GM18498 (cell line): Measurements from ENCODE around the gene GLYAT.
A peak's percentile ranks its signal among the peaks of the same experiment; 100 is the strongest.
"Not testable (repeated sequence)": the region's sequence is repeated elsewhere in the genome, so short reads cannot be mapped to it uniquely, and the experiment has no call there.

Experiments
- ATAC-seq: cut with Tn5 transposase; IDR thresholded peaks from one replicate; pipeline ENCODE4 v1.9.1; 2021; ENCODE audit warnings: mild to moderate bottlenecking, moderate library complexity; ENCODE audit not compliant: unreplicated experiment

The GLYAT gene

GRCh38 chr11:58685973-58686722, 45.6 kb downstream of the GLYAT start:
- no peak for ATAC-seq

- not testable (repeated sequence) for ATAC-seq
These were observed 49.1 kb downstream of the GLYAT start for GRCh38 chr11:58682660-58683059.

GRCh38 chr11:58677536-58677935, 54.2 kb downstream of the GLYAT start:
- not testable (repeated sequence) for ATAC-seq

- no peak for ATAC-seq
These were observed 55.1 kb downstream of the GLYAT start for GRCh38 chr11:58676563-58677135.

- ATAC-seq: peak; percentile 93
These were observed 56.2 kb downstream of the GLYAT start for GRCh38 chr11:58675334-58676155.

- no peak for ATAC-seq
These were observed 57.1 kb downstream of the GLYAT start for GRCh38 chr11:58674609-58675008.

GRCh38 chr11:58671983-58672633, 59.6 kb downstream of the GLYAT start:
- no peak for ATAC-seq

GRCh38 chr11:58659910-58660570, 71.7 kb downstream of the GLYAT start:
- no peak for ATAC-seq

GRCh38 chr11:58659404-58659803, 72.3 kb downstream of the GLYAT start:
- no peak for ATAC-seq
